ENCODE results near the gene ANGPTL2.
"Not testable (repeated sequence)": the region's sequence is repeated elsewhere in the genome, so short reads cannot be mapped to it uniquely, and the experiment has no call there.

Gene ANGPTL2

DNA sequence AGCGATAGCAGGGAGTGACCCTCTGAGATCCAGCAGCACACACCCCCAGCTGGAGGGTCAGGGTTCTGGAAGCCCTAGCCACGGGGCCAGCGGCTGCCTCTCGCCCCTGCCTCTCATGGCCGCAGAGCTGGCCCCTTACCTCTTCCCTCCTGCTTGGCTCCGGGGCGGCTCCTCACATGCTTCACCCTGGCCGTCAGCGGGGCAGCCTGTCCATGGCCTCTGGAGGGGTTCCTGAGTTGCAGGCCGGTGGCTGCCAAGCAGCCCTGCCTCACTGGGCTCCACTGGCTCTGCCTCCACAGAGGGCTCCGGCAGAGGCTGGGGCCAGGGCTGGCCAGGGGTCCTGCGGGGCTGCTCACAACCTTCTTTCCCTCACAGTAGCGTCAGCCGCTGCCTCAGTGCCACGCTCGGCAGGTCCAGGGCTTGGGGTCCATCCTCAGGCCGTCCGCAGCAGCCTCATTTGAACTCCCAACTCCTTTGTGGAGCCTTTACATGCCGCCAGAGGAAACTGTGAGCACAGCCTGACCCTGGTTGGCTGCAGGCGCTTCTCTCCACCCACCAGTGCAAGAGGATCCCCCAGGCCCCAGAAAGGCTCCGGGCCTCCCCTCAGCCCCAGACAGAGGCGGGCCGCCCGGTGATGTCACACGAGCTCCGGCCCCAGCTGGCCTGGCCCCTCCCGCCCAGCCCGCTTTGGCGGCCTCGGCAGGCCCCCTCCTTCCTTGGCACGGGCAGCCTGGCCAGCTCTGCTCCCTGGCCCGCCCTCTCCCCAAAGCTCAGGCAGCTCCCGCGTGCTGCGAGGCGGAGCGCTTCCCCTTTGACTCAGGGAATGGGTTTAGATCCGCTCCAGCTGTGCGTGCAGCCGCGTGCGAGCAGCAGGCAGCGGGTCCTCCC is at the start of gene ANGPTL2:
Gene ANGPTL2 (minus strand): TSS at position 460 of the 888 bp plus-strand sequence. CDS start 13,904 bp downstream, outside the sequence.
- H3K4me3 ChIP-seq (ENCODE audit: low read length) = no peak within 1 kb of the TSS
- TF ChIP-seq, protein P1, sequence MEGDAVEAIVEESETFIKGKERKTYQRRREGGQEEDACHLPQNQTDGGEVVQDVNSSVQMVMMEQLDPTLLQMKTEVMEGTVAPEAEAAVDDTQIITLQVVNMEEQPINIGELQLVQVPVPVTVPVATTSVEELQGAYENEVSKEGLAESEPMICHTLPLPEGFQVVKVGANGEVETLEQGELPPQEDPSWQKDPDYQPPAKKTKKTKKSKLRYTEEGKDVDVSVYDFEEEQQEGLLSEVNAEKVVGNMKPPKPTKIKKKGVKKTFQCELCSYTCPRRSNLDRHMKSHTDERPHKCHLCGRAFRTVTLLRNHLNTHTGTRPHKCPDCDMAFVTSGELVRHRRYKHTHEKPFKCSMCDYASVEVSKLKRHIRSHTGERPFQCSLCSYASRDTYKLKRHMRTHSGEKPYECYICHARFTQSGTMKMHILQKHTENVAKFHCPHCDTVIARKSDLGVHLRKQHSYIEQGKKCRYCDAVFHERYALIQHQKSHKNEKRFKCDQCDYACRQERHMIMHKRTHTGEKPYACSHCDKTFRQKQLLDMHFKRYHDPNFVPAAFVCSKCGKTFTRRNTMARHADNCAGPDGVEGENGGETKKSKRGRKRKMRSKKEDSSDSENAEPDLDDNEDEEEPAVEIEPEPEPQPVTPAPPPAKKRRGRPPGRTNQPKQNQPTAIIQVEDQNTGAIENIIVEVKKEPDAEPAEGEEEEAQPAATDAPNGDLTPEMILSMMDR (IDR thresholded peaks at IDR 0.05; ENCODE audit: insufficient read depth, low read depth, low read length, missing control alignments) = no peak
- DNase-seq (ENCODE audit: low read depth) = peak; percentile 62

DNA sequence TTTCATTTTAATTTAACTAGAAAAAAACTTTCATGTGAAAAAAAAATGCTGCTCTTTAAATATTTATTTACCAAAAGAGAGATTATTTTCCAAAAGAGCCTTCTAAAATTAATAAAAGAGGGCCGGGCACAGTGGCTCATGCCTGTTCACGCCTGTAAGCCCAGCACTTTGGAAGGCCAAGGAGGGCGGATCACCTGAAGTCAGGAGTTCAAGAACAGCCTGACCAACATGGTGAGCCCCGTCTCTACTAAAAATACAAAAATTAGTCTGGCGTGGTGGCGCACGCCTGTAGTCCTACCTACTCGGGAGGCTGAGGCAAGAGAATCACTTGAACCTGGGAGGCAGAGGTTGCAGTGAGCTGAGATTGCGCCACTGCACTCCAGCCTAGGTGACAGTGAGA is 48.9 kb upstream of the ANGPTL2 start:
- not testable (repeated sequence) for DNase-seq (ENCODE audit: low read depth)

GRCh38 chr9:127170652-127171051 is 48.2 kb upstream of the ANGPTL2 start:
- DNase-seq (ENCODE audit: low read depth) = no peak
- TF ChIP-seq, protein P1 (IDR thresholded peaks at IDR 0.05; ENCODE audit: insufficient read depth, low read depth, low read length, missing control alignments) = no peak

More for the DNA sequence above, 48.9 kb upstream of the ANGPTL2 start:
- not testable (repeated sequence) for H3K4me3 ChIP-seq (ENCODE audit: low read length)

DNA sequence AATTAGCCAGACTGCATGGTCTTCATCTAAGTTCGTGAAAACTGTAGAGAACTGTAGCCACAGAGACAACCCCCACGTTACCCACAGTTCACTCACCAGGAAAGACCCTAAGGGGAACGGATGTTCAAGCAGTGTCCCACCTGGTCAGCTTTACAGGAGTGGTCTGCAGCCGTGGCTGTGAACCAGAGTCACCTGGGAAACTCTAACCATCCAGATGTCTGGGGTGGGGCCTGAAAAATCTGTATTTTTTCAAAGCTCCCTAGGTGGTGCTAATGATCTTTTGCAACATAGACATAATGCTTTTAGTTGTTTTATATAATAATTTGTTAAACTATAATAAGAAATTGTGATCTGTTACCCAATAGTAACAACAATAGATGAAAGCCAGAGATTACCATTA is 47.7 kb upstream of the ANGPTL2 start:
- TF ChIP-seq, protein P1 (IDR thresholded peaks at IDR 0.05; ENCODE audit: insufficient read depth, low read depth, low read length, missing control alignments) = no peak
- DNase-seq (ENCODE audit: low read depth) = no peak
- H3K4me3 ChIP-seq (ENCODE audit: low read length) = no peak overlapping the region

More at GRCh38 chr9:127170652-127171051, 48.2 kb upstream of the ANGPTL2 start:
- H3K4me3 ChIP-seq (ENCODE audit: low read length) = no peak overlapping the region

DNA sequence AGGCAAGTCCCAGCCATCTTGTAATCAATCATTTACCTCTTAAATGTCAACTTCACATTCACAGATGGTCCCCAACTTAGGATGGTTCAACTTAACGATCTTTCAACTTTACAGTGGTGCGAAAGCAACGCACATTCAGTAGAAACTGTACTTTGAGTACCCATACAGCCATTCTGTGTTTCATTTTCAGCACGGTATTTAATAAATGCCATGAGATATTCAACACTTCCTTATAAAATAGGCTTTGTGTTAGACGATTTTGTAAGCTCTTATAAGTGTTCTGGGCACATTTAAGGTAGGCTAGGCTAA is 47.1 kb upstream of the ANGPTL2 start:
- H3K4me3 ChIP-seq (ENCODE audit: low read length) = no peak overlapping the region
- DNase-seq (ENCODE audit: low read depth) = no peak
- TF ChIP-seq, protein P1 (IDR thresholded peaks at IDR 0.05; ENCODE audit: insufficient read depth, low read depth, low read length, missing control alignments) = no peak

DNA sequence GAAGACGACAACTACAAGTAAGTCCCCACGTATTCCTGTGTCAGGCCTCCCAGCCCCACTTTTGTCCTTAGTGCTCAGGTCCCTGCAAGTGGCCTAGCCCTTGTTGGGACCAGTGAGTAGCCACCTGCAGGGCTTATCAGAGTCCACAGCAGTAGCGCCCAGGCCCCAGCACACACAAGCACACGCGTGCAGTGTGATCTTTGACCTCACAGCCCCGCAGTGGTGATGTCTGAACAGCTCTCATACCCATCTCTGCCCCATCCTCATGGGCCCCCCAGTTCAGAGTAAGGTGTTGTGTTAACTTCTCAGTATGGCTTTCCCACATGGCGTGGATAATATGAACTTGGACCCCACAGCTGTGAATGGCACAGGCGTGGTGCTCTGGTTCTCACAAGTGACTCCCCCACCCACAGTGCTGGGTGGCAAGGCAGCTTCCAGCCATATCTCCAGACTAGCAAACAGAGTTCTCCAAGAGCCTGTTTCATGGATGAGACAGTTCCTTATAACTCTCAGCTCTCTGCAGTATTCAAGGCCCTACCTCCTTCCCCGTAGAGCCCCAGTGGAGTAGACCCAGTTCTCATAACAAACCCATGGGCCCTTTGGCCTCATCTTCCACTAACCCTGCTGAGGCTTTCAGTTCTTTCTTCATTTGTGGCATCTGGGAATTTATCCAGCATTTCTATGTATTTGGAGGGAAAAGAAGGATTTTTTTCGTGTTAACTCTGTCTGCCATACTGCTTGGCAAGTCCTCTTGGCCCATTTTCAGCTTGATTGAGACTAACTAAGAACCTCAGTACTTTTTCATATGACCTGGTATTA is 46.5 kb upstream of the ANGPTL2 start:
- no peak overlapping the region for H3K4me3 ChIP-seq (ENCODE audit: low read length)
- DNase-seq (ENCODE audit: low read depth) = no peak
- TF ChIP-seq, protein P1 (IDR thresholded peaks at IDR 0.05; ENCODE audit: insufficient read depth, low read depth, low read length, missing control alignments) = no peak

DNA sequence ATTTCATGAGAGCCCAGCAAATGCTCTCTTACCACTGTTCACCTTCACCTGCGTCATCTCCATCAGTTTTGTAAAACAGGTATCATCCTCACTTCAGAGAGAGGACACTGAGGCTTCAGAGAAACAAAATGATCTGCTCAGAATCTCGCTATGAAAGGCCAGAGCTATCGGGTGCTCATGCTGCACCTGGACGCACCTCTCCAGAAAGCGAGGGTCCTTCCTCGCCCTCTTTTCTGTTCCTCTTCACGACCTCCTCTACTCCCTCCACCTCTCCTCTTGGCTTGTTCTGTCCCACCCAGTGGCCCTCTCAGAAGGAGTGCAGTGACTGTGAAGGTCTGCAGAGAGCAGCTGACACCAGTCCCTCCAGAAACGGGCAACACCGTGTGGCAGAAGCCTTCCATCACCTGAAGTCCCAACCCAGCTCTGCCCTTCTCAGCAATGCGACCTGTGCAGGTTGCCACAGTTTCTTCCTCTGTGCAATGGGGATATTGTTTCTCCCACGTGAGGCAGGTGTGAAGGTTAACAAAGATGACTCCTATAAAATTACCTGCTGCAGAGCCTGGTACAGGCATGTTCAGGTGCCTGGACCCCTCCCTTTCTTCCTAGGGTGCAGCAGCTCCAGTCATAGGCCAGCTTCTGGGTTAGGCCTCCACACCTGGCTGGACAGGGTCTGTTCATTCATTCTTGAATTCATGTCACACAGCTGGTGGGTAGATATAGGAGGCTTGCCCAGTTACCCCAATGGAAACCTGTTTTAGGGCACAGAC is 45.3 kb upstream of the ANGPTL2 start:
- no peak for DNase-seq (ENCODE audit: low read depth)
- TF ChIP-seq, protein P1 (IDR thresholded peaks at IDR 0.05; ENCODE audit: insufficient read depth, low read depth, low read length, missing control alignments) = no peak
- H3K4me3 ChIP-seq (ENCODE audit: low read length) = no peak overlapping the region
